Measurements from ENCODE around the gene PRKCD.

PRKCD gene

GRCh38 chr3:53154881-53155285, 6.1 kb upstream of the PRKCD start:
- no peak for TF ChIP-seq Cebpa-rat (IDR thresholded peaks at IDR 0.05)
- Histone ChIP-seq H3K27ac (no peak overlapping the region), H3K27me3 (peaks cover 34% of the 10 kb centered on the region), H3K4me1 (peaks cover 8% of the 10 kb centered on the region), H4K20me1 (no peaks in the 10 kb centered on the region), H3K4me2 (no peak overlapping the region), H3K36me3 (no peaks in the 10 kb centered on the region), H3K4me3 (no peak overlapping the region), H3K9me3 (no peaks in the 10 kb centered on the region), H3K9ac (no peak overlapping the region)

- H4K20me1 ChIP-seq: no peaks in the 10 kb centered on the region
- H3K36me3 ChIP-seq: no peaks in the 10 kb centered on the region
- H3K4me3 ChIP-seq: no peak overlapping the region
- no peak overlapping the region for H3K4me2 ChIP-seq
- no peak overlapping the region for H3K9ac ChIP-seq
- peaks cover 34% of the 10 kb centered on the region for H3K27me3 ChIP-seq
- no peak for TF ChIP-seq Cebpa-rat (IDR thresholded peaks at IDR 0.05)
- H3K27ac ChIP-seq: no peak overlapping the region
- no peaks in the 10 kb centered on the region for H3K9me3 ChIP-seq
- H3K4me1 ChIP-seq: peaks cover 17% of the 10 kb centered on the region
Observed at GRCh38 chr3:53155760-53156159, 5.2 kb upstream of the PRKCD start.

- H3K27me3 ChIP-seq: peaks cover 34% of the 10 kb centered on the region
- H3K4me1 ChIP-seq: peaks cover 17% of the 10 kb centered on the region
- H4K20me1 ChIP-seq: no peaks in the 10 kb centered on the region; the same call in 1 of the 2 replicates
- H3K4me2 ChIP-seq: no peak overlapping the region
- H3K27ac ChIP-seq: no peak overlapping the region
- no peaks in the 10 kb centered on the region for H3K36me3 ChIP-seq
- H3K9me3 ChIP-seq: no peaks in the 10 kb centered on the region
- no peak for TF ChIP-seq Cebpa-rat (IDR thresholded peaks at IDR 0.05)
- H3K4me3 ChIP-seq: no peak overlapping the region
- H3K9ac ChIP-seq: no peak overlapping the region
Observed at GRCh38 chr3:53156368-53156834, 4.6 kb upstream of the PRKCD start.

GRCh38 chr3:53157974-53158580, 2.9 kb upstream of the PRKCD start:
- TF ChIP-seq Cebpa-rat (IDR thresholded peaks at IDR 0.05): no peak
- Histone ChIP-seq H3K4me2 (peak overlapping the region; percentile 28; the same call in 1 of the 2 replicates), H3K27me3 (peaks cover 34% of the 10 kb centered on the region), H3K36me3 (no peaks in the 10 kb centered on the region), H3K4me3 (no peak overlapping the region), H3K27ac (no peak overlapping the region), H3K4me1 (peaks cover 27% of the 10 kb centered on the region), H3K9me3 (no peaks in the 10 kb centered on the region), H3K9ac (no peak overlapping the region), H4K20me1 (peaks cover 11% of the 10 kb centered on the region)

GRCh38 chr3:53158765-53159155, 2.2 kb upstream of the PRKCD start:
- no peak overlapping the region for H3K27ac ChIP-seq
- peak overlapping the region; percentile 28; the same call in 1 of the 2 replicates for H3K4me2 ChIP-seq
- H3K9me3 ChIP-seq: no peaks in the 10 kb centered on the region
- H3K27me3 ChIP-seq: peaks cover 34% of the 10 kb centered on the region
- H3K36me3 ChIP-seq: no peaks in the 10 kb centered on the region
- peaks cover 18% of the 10 kb centered on the region for H4K20me1 ChIP-seq
- peaks cover 34% of the 10 kb centered on the region for H3K4me1 ChIP-seq
- no peak overlapping the region for H3K4me3 ChIP-seq
- TF ChIP-seq Cebpa-rat (IDR thresholded peaks at IDR 0.05): no peak
- H3K9ac ChIP-seq: no peak overlapping the region

GRCh38 chr3:53159156-53160060, 1.6 kb upstream of the PRKCD start:
- H3K4me1 ChIP-seq: peaks cover 40% of the 10 kb centered on the region
- peaks cover 34% of the 10 kb centered on the region for H3K27me3 ChIP-seq
- no peak overlapping the region for H3K4me3 ChIP-seq
- H3K27ac ChIP-seq: no peak overlapping the region
- H4K20me1 ChIP-seq: peaks cover 24% of the 10 kb centered on the region
- no peaks in the 10 kb centered on the region for H3K9me3 ChIP-seq
- TF ChIP-seq Cebpa-rat (IDR thresholded peaks at IDR 0.05): no peak
- peaks cover 1% of the 10 kb centered on the region; the same call in 1 of the 2 replicates for H3K36me3 ChIP-seq
- H3K4me2 ChIP-seq: peak overlapping the region; percentile 91
- H3K9ac ChIP-seq: no peak overlapping the region

- H3K9me3 ChIP-seq: no peaks in the 10 kb centered on the region
- peak overlapping the region; percentile 91 for H3K4me2 ChIP-seq
- peaks cover 32% of the 10 kb centered on the region for H4K20me1 ChIP-seq
- H3K27me3 ChIP-seq: peaks cover 29% of the 10 kb centered on the region
- H3K4me3 ChIP-seq: peak overlapping the region; percentile 100
- peaks cover 9% of the 10 kb centered on the region for H3K36me3 ChIP-seq
- no peak for TF ChIP-seq Cebpa-rat (IDR thresholded peaks at IDR 0.05)
- peaks cover 48% of the 10 kb centered on the region for H3K4me1 ChIP-seq
- H3K27ac ChIP-seq: no peak overlapping the region
- H3K9ac ChIP-seq: peak overlapping the region; percentile 94
Observed at GRCh38 chr3:53160061-53160659, 849 bp upstream of the PRKCD start.

- Histone ChIP-seq H3K4me3 (peak overlapping the region; percentile 100), H3K9ac (peak overlapping the region; percentile 94), H3K4me2 (peak overlapping the region; percentile 94), H3K27ac (peak overlapping the region; percentile 87), H4K20me1 (peaks cover 45% of the 10 kb centered on the region), H3K4me1 (peaks cover 61% of the 10 kb centered on the region), H3K27me3 (peaks cover 17% of the 10 kb centered on the region), H3K36me3 (peaks cover 22% of the 10 kb centered on the region), H3K9me3 (no peaks in the 10 kb centered on the region)
- TF ChIP-seq Cebpa-rat (IDR thresholded peaks at IDR 0.05): no peak
Observed at GRCh38 chr3:53161450-53161819, 426 bp downstream of the PRKCD start.

- Histone ChIP-seq H3K9me3 (no peaks in the 10 kb centered on the region), H3K27me3 (peaks cover 11% of the 10 kb centered on the region; the same call in 1 of the 2 replicates), H3K4me2 (peak overlapping the region; percentile 94), H3K4me3 (peak overlapping the region; percentile 100), H3K36me3 (peaks cover 28% of the 10 kb centered on the region), H3K4me1 (peaks cover 67% of the 10 kb centered on the region), H3K27ac (peak overlapping the region; percentile 87), H4K20me1 (peaks cover 51% of the 10 kb centered on the region), H3K9ac (peak overlapping the region; percentile 94)
- TF ChIP-seq Cebpa-rat (IDR thresholded peaks at IDR 0.05): no peak
Observed at GRCh38 chr3:53161820-53162671, 1.0 kb downstream of the PRKCD start.
